CD8-positive, alpha-beta memory T cell (primary cell): ENCODE results near the gene CAPN1. TPM values are rescaled to one million over a fixed set of nuclear protein-coding genes. Genes with fewer than 3 reads are reported as not detected.

Experiments used
- CTCF ChIA-PET: fragments of 350-600 bp; sonication (Branson Sonifier 250); formaldehyde crosslinking; loops from one replicate; lab custom pipeline; 2021; ENCODE audit warnings: antibody characterized with exemption; lab: Charles Lee
- POLR2A ChIA-PET: fragments of 350-600 bp; sonication (Branson Sonifier 250); formaldehyde crosslinking; loops from one replicate; lab custom pipeline; 2021; ENCODE audit warnings: antibody characterized with exemption; lab: Charles Lee
- DNase-seq, 5 donors: peaks; one replicate each; pipeline versions ENCODE4 v3.0.0 to v3.0.0-alpha.2; 2020 to 2022; ENCODE audit warnings: mixed read lengths in 1 of 5
- H3K27ac ChIP-seq: one replicate; pipeline ENCODE4 v1.7.0; 2013; ENCODE audit warnings: low read depth, mild to moderate bottlenecking, low read length, moderate library complexity
- H3K27me3 ChIP-seq: 2 replicates; pipeline ENCODE4 v1.7.0; 2013; ENCODE audit warnings: low read length, mild to moderate bottlenecking; ENCODE audit not compliant: insufficient read depth, poor library complexity, severe bottlenecking
- H3K36me3 ChIP-seq: 2 replicates; pipeline ENCODE4 v1.7.0; 2013; ENCODE audit warnings: mild to moderate bottlenecking, low read length, moderate library complexity; ENCODE audit not compliant: insufficient read depth
- H3K4me1 ChIP-seq: 2 replicates; pipeline ENCODE4 v1.7.0; 2013; ENCODE audit warnings: mild to moderate bottlenecking, low read length, moderate library complexity; ENCODE audit not compliant: insufficient read depth
- H3K4me3 ChIP-seq: 2 replicates; pipeline ENCODE4 v1.7.0; 2013; ENCODE audit warnings: mild to moderate bottlenecking, low read length
- H3K9me3 ChIP-seq: 2 replicates; pipeline ENCODE4 v1.7.0; 2013; ENCODE audit warnings: mild to moderate bottlenecking, low read length
- H3K27ac Mint-ChIP-seq, 8 donors: one replicate each; pipeline ENCODE4 v1.8.0; 2020 to 2021; ENCODE audit warnings: mixed read lengths in 8 of 8, mild to moderate bottlenecking in 6 of 8, inconsistent platforms in 3 of 8, moderate library complexity in 3 of 8
- H3K27me3 Mint-ChIP-seq, 2 donors: one replicate each; pipeline ENCODE4 v1.8.0; 2020 to 2021; ENCODE audit warnings: mixed read lengths in 2 of 2, mild to moderate bottlenecking in 1 of 2, moderate library complexity in 1 of 2
- H3K36me3 Mint-ChIP-seq, 3 donors: one replicate each; pipeline ENCODE4 v1.8.0; 2020 to 2021; ENCODE audit warnings: mixed read lengths in 3 of 3, inconsistent platforms in 1 of 3, mild to moderate bottlenecking in 1 of 3
- H3K4me1 Mint-ChIP-seq, 3 donors: one replicate each; pipeline ENCODE4 v1.8.0; 2020 to 2021; ENCODE audit warnings: mixed read lengths in 3 of 3, inconsistent platforms in 1 of 3, mild to moderate bottlenecking in 1 of 3
- H3K4me3 Mint-ChIP-seq, 7 donors: one replicate each; pipeline ENCODE4 v1.8.0; 2020 to 2021; ENCODE audit warnings: mixed read lengths in 7 of 7, mild to moderate bottlenecking in 6 of 7, moderate library complexity in 4 of 7, inconsistent platforms in 2 of 7
- H3K9me3 Mint-ChIP-seq, 5 donors: one replicate each; pipeline ENCODE4 v1.8.0; 2020 to 2022; ENCODE audit warnings: mixed read lengths in 5 of 5, mild to moderate bottlenecking in 3 of 5, moderate library complexity in 2 of 5, inconsistent platforms in 1 of 5
- polyA plus RNA-seq: library from polyadenylated mRNA; unstranded; fragments of 300-500 nt; fragmentation: Illumina TruSeq; gene quantifications from one replicate; pipeline ENCODE4 v1.2.3, GENCODE V29; 2021
- total RNA-seq, 2 experiments: library from RNA; stranded (reverse); gene quantifications; one replicate each; pipeline ENCODE4 v1.2.3, GENCODE V29; 2021

The CAPN1 gene
- total and polyA plus RNA-seq, 3 experiments from 2014 or later, result 88.2 to 110 (median 92.0) TPM

- H3K27ac ChIP-seq, result no peak overlapping the region
- ChIA-PET POLR2A (interaction anchor here (0.7 kb wide), 1 partner anchor 946 kb away, joined by 3 read pairs; no protein-coding TSS in a partner anchor), CTCF (no interaction called here)
- H3K36me3 ChIP-seq, result peaks cover 12% of the 10 kb centered on the region
- no peak for DNase-seq
- H3K4me1 Mint-ChIP-seq, result peaks cover 27 to 41% (median 36%) of the 10 kb centered on the region in 3 donors
- no peak overlapping the region for H3K4me3 ChIP-seq
- H3K9me3 Mint-ChIP-seq, result no peaks in the 10 kb centered on the region
- H3K27ac Mint-ChIP-seq, result peak overlapping the region in 1 of 8 donors; percentile 61
- no peaks in the 10 kb centered on the region for H3K27me3 Mint-ChIP-seq
- peaks cover 0 to 84% (median 21%) of the 10 kb centered on the region in 3 donors for H3K36me3 Mint-ChIP-seq
- peak overlapping the region in 1 of 7 donors; percentile 5 for H3K4me3 Mint-ChIP-seq
- no peaks in the 10 kb centered on the region for H3K9me3 ChIP-seq
- H3K27me3 ChIP-seq, result no peaks in the 10 kb centered on the region
- H3K4me1 ChIP-seq, result peaks cover 12% of the 10 kb centered on the region
Observed at GRCh38 chr11:65187146-65187675, 5.5 kb downstream of the CAPN1 start.

GRCh38 chr11:65187971-65188461, 6.3 kb downstream of the CAPN1 start:
- Mint-ChIP-seq H3K27ac (no peak overlapping the region), H3K36me3 (peaks cover 0 to 87% (median 23%) of the 10 kb centered on the region in 3 donors), H3K4me3 (no peak overlapping the region), H3K4me1 (peaks cover 21 to 33% (median 30%) of the 10 kb centered on the region in 3 donors), H3K27me3 (no peaks in the 10 kb centered on the region), H3K9me3 (no peaks in the 10 kb centered on the region)
- DNase-seq, result no peak
- Histone ChIP-seq H3K9me3 (no peaks in the 10 kb centered on the region), H3K4me3 (no peak overlapping the region), H3K4me1 (peaks cover 4% of the 10 kb centered on the region), H3K36me3 (peaks cover 12% of the 10 kb centered on the region), H3K27me3 (no peaks in the 10 kb centered on the region), H3K27ac (no peak overlapping the region)
- CTCF ChIA-PET, result no interaction called here
- POLR2A ChIA-PET, result interaction anchor here (0.7 kb wide), 1 partner anchor 947 kb away, joined by 3 read pairs; no protein-coding TSS in a partner anchor

GRCh38 chr11:65188486-65188885, 6.8 kb downstream of the CAPN1 start:
- Mint-ChIP-seq H3K36me3 (peaks cover 0 to 90% (median 25%) of the 10 kb centered on the region in 3 donors), H3K27ac (peak overlapping the region in 1 of 8 donors; percentile 78), H3K4me3 (no peak overlapping the region), H3K4me1 (peaks cover 19 to 28% (median 27%) of the 10 kb centered on the region in 3 donors), H3K9me3 (no peaks in the 10 kb centered on the region), H3K27me3 (peaks cover 0 to 2% of the 10 kb centered on the region in 2 donors)
- no peak overlapping the region for H3K4me3 ChIP-seq
- no peaks in the 10 kb centered on the region for H3K27me3 ChIP-seq
- ChIA-PET CTCF (no interaction called here), POLR2A (no interaction called here)
- no peak overlapping the region for H3K27ac ChIP-seq
- peaks cover 12% of the 10 kb centered on the region for H3K36me3 ChIP-seq
- DNase-seq, result no peak
- no peaks in the 10 kb centered on the region for H3K9me3 ChIP-seq
- H3K4me1 ChIP-seq, result no peaks in the 10 kb centered on the region

- H3K36me3 Mint-ChIP-seq, result peaks cover 0 to 87% (median 25%) of the 10 kb centered on the region in 3 donors
- no peak for DNase-seq
- ChIA-PET CTCF (no interaction called here), POLR2A (no interaction called here)
- Histone ChIP-seq H3K27me3 (no peaks in the 10 kb centered on the region), H3K27ac (no peak overlapping the region), H3K9me3 (no peaks in the 10 kb centered on the region), H3K36me3 (peaks cover 12% of the 10 kb centered on the region), H3K4me1 (no peaks in the 10 kb centered on the region), H3K4me3 (no peak overlapping the region)
- peak overlapping the region in 2 of 8 donors; percentile 53 to 78 for H3K27ac Mint-ChIP-seq
- H3K27me3 Mint-ChIP-seq, result peaks cover 0 to 2% of the 10 kb centered on the region in 2 donors
- peaks cover 15 to 22% (median 21%) of the 10 kb centered on the region in 3 donors for H3K4me1 Mint-ChIP-seq
- H3K4me3 Mint-ChIP-seq, result no peak overlapping the region
- H3K9me3 Mint-ChIP-seq, result no peaks in the 10 kb centered on the region
Observed at GRCh38 chr11:65189191-65189590, 7.5 kb downstream of the CAPN1 start.

DNA sequence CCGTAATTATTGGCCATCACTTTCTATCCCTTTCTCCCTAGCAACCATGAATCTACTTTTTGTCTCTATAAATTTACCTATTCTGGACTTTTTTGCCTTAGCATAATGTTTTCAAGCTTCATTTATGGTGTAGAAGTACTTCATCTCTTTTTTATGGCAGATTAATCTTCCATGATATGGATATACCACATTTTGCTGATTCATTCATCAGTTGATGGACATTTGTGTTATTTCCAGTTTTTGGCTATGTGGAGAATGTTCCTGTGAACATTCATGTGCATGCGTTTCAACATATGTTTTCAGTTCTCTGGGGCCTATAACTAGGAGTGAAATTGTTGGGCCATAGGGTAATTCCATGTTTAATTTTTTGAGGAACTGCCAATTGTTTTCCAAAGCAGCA, 12.8 kb downstream of the CAPN1 start:
- Histone ChIP-seq H3K4me3 (no peak overlapping the region), H3K36me3 (peaks cover 11% of the 10 kb centered on the region), H3K27ac (no peak overlapping the region), H3K27me3 (no peaks in the 10 kb centered on the region), H3K4me1 (no peaks in the 10 kb centered on the region), H3K9me3 (no peaks in the 10 kb centered on the region)
- H3K4me1 Mint-ChIP-seq, result peaks cover 15 to 24% (median 22%) of the 10 kb centered on the region in 3 donors
- H3K4me3 Mint-ChIP-seq, result no peak overlapping the region
- POLR2A ChIA-PET, result no interaction called here
- CTCF ChIA-PET, result no interaction called here
- H3K27ac Mint-ChIP-seq, result peak overlapping the region in 1 of 8 donors; percentile 21
- peaks cover 0 to 2% of the 10 kb centered on the region in 2 donors for H3K27me3 Mint-ChIP-seq
- H3K36me3 Mint-ChIP-seq, result peaks cover 0 to 80% (median 26%) of the 10 kb centered on the region in 3 donors
- H3K9me3 Mint-ChIP-seq, result no peaks in the 10 kb centered on the region
- DNase-seq, result no peak

DNA sequence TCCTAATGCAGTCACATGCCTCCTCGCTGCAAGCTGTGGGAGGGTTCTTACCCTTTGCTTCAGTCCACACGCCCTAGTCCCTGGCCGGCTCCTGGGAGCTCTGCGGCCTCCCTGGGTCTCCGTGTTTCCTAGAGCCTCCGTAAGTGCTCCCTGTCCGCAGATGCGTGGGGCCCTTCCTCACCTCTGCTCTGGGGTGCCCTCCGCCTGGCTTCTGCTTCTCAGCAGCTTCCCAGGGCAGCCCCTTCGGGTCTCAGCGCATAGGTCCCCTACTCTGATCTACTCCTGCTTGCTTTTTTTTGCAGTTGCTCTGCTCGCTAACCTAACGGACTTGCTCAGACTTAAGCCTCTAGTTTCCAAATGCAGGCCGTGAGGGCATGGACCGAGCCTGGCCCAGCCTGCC, 22.4 kb downstream of the CAPN1 start:
- Histone ChIP-seq H3K27me3 (no peaks in the 10 kb centered on the region), H3K4me1 (no peaks in the 10 kb centered on the region), H3K36me3 (peaks cover 20% of the 10 kb centered on the region), H3K27ac (no peak overlapping the region), H3K4me3 (no peak overlapping the region), H3K9me3 (no peaks in the 10 kb centered on the region)
- Mint-ChIP-seq H3K27ac (peak overlapping the region in 1 of 8 donors; percentile 38), H3K4me1 (peaks cover 4% of the 10 kb centered on the region in 3 donors), H3K9me3 (no peaks in the 10 kb centered on the region), H3K27me3 (no peaks in the 10 kb centered on the region), H3K36me3 (peaks cover 0 to 74% (median 2%) of the 10 kb centered on the region in 3 donors), H3K4me3 (no peak overlapping the region)
- ChIA-PET POLR2A (no interaction called here), CTCF (interaction anchor here (1.0 to 3.0 kb wide), 2 partner anchors 112 to 125 kb away, joined by 3 to 19 read pairs; partner anchors contain the start of gene CDC42EP2)
- no peak for DNase-seq

DNA sequence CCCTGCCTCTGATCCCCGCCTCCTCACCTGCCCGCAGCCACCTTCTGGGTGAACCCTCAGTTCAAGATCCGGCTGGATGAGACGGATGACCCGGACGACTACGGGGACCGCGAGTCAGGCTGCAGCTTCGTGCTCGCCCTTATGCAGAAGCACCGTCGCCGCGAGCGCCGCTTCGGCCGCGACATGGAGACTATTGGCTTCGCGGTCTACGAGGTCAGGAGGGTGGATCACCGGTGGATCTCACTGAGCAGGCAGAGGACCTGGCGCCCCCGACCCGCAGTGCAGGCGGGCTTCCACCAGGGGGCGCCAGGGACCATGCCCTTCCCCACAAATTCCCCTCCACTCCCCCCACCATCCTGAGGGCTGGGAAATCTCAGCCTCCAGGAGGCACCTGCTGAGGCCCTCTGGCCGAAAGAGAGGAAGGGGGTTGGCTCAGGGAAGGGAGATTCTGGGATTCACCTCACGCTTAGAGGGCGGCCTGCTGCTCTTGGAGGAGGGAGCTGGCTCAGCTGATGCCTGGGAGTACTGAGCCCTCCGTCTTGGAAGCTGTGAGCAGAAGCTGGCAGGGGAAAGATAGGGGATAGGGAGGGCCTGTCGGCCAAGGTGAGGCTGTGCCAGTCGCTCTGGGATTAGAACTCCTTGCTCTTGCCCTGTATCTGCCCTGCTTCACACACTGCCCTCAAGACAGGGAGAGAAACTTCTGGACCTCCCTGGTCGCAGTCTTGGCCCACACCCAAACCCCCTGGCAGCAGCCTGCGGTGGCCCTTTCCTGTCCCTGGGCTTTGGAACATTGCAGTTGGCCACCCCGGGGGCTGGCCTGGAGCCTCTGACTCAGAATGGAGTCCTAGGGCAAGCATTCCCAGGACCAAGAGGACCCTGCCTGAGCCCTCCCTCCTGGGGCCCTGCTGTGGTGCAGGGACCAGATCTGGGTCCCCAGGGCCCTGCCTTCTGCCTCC, 23.2 kb downstream of the CAPN1 start:
- Histone ChIP-seq H3K4me1 (no peaks in the 10 kb centered on the region), H3K27ac (no peak overlapping the region), H3K4me3 (no peak overlapping the region), H3K9me3 (no peaks in the 10 kb centered on the region), H3K27me3 (no peaks in the 10 kb centered on the region), H3K36me3 (peaks cover 24% of the 10 kb centered on the region)
- peaks cover 0 to 74% (median 2%) of the 10 kb centered on the region in 3 donors for H3K36me3 Mint-ChIP-seq
- H3K4me3 Mint-ChIP-seq, result no peak overlapping the region
- ChIA-PET CTCF (interaction anchor here (0.9 to 3.0 kb wide), 6 partner anchors 16 to 307 kb away, joined by 3 to 19 read pairs (median 3); partner anchors contain the start of gene CDC42EP2), POLR2A (interaction anchor here (1.0 kb wide), 1 partner anchor 113 kb away, joined by 5 read pairs; no protein-coding TSS in a partner anchor)
- peak overlapping the region in 1 of 8 donors; percentile 87 for H3K27ac Mint-ChIP-seq
- peaks cover 4% of the 10 kb centered on the region in 3 donors for H3K4me1 Mint-ChIP-seq
- H3K27me3 Mint-ChIP-seq, result no peaks in the 10 kb centered on the region
- no peaks in the 10 kb centered on the region for H3K9me3 Mint-ChIP-seq
- peak; percentile 17 to 62 (median 35) for DNase-seq
